SKM-1 treated with dmso at 0.1 percent for 144 hours (cell line): ENCODE measurements around the gene ILKAP.
"Not testable (repeated sequence)": the region's sequence is repeated elsewhere in the genome, so short reads cannot be mapped to it uniquely, and the experiment has no call there.

ENCODE experiments used
- DNase-seq: peaks from one replicate; lab custom pipeline; 2025; ENCODE audit not compliant: unreplicated experiment; lab: John Stamatoyannopoulos, UW

ILKAP gene

DNA sequence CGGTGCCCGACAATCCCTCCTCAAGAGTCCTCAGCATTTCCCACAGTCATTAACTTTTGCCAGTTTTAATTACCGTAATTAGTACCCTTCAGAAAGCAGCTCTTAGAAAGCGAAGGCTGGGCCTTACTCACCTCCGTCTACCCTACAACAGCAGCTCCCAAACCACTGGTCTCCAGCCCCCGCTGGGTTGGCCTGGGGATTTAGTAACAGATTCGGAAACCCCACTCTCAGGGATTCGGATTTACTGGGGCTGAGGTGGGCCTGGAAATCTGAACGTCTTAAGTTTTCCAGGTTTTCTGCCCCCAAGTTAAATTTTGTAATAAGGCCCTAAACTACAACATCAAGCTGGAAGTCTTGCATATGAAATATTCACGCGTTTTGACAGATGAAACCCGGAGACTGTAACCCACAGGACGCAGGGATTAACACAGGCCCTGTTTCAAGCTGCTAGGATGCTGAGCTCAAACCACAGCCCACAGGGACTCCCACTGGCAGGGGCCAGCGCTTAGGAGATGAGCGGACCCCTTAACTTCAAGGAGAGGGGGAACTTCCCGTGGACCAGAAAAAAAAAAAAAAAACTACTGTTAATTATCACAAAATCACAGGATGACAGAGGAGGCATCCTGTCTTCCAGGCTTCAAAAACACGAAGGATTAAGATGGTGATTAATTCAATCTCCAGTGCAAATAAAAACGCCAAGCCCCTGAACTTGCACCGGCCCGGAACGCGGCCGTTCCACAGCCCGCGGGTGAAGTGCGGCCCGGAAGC lies 985 bp downstream of the ILKAP start:
- no peak for DNase-seq

- no peak for DNase-seq
These were observed 13.1 kb downstream of the ILKAP start for GRCh38 chr2:238190445-238190844.

GRCh38 chr2:238187618-238188548 lies 15.6 kb downstream of the ILKAP start:
- no peak for DNase-seq

- no peak for DNase-seq
These were observed 19.7 kb downstream of the ILKAP start for GRCh38 chr2:238183821-238184220.

GRCh38 chr2:238182362-238182761 lies 21.1 kb downstream of the ILKAP start:
- no peak for DNase-seq

DNA sequence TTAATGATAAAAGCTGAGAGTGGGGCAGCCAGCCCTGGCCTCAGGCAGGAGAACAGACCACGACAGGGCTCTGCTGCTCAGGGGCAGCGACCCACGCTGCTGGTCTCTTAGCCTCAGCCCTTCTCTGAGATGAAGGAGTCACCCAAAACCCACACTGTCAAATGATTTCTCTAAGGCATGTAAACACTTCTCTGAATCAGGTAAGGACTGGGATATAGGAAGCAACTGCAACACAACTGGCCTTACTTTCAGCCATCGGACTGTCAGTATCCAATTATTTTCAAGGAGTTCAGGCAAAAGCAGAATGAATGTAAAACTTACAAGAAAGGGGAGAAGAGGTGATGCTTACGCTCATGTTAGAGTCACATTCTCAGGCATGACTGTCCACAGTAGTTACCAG lies 22.9 kb downstream of the ILKAP start:
- no peak for DNase-seq

DNA sequence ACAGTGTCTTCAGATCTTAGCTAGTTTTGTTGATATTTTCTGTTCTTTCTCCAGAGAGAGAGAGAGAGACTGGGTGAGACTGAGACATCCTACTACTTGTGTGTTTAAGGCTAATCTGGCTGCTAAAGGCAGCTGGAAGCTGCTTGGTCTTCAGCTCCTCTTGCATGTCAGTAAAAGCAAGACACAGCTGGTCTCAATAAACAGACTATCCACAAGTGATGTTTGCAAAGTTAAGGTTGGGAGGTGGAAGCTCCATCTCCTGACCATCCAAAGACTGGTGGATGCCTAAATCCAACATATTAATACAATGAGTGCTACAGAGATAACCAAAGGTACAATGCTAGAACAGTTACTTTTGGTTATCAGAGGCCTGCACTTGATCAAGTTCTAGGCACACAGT lies 26.9 kb downstream of the ILKAP start:
- no peak for DNase-seq

- no peak for DNase-seq
These were observed 28.8 kb downstream of the ILKAP start for GRCh38 chr2:238174701-238175100.

DNA sequence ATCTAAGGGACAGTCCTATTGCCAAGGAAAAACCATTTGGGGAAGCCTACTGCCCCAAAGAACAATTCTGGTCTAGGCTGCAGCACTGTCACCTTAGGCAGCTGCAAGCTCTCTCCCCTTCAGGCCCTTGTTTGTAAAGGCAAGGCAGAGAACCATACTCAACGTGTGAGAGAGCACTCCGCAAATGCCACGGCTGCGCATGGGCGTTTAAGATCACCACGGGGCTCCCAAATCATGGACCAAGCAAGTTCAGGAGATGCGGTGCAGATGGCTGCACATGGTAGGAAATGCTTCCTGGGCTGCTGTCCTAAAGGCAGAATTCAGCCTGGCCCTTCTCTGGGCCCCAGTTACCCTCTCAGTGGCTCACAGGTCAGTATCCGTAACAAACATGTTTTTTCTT lies 29.2 kb downstream of the ILKAP start:
- no peak for DNase-seq

DNA sequence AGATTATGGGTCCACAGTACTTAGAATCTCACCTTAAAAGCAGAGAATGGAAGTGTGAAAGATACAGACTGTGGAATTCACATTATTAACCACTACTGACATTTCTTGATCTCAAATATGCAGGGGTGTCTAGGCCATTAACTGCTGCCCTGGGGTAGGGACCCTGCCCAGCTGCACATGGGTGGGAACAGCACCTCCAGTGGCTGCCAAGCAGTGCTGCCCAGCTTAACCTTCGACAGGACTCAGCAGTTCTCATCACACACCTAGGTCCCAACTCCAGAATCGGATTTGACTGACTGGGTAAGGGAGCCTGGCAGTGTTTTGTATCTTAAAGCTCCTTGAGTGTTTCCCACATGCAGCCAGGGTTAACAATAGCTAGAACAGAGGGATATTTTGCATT lies 29.8 kb downstream of the ILKAP start:
- no peak for DNase-seq

GRCh38 chr2:238172439-238172838 lies 31.1 kb downstream of the ILKAP start:
- no peak for DNase-seq

GRCh38 chr2:238171575-238172187 lies 31.8 kb downstream of the ILKAP start:
- DNase-seq, result no peak

DNA sequence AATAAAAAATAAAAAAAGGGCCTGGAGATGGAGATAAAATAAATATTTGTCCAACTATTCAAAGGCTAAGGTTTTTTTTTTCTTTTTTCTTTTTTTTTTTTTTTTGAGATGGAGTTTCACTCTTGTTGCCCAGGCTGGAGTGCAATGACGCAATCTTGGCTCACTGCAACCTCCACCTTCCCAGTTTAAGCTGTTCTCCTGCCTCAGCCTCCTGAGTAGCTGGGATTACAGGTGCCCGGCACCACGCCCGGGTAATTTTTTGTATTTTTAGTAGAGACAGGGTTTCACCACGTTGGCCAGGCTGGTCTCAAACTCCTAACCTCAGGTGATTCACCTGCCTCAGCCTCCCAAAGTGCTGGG lies 32.4 kb downstream of the ILKAP start:
- not testable (repeated sequence) for DNase-seq

- no peak for DNase-seq
These were observed 33.0 kb downstream of the ILKAP start for GRCh38 chr2:238170386-238171071.

GRCh38 chr2:238169708-238170251 lies 33.7 kb downstream of the ILKAP start:
- no peak for DNase-seq

DNA sequence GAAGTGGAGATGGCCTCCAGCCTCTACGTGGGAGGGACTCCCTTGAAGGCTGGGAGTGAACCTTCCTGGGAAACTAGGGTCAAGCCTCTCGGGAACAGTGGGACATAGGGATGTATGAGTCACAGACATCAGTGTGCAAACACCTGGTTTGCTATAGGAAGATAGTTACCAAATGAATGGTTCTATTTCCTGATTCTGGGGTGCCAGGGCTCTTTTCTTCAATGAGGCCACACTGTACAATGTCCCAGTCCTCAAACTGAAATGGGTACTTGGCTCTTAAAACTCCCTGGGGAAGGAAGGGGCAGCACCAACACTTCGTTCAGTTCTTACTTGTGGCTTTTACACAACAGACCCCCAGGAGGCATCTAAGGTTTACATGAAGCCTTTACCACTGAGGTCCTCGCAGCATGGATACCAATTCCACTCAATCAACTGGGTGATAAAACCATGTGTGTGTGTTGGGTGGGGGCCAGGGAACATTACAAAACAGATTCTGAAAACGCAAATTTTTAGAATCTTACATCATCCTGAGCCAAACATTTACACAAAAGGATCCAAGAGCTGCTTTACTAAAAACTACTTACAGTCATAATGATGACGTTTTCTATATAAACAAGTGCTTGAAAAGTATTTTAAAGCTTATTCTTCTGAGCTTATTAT lies 34.3 kb downstream of the ILKAP start:
- DNase-seq, result no peak

DNA sequence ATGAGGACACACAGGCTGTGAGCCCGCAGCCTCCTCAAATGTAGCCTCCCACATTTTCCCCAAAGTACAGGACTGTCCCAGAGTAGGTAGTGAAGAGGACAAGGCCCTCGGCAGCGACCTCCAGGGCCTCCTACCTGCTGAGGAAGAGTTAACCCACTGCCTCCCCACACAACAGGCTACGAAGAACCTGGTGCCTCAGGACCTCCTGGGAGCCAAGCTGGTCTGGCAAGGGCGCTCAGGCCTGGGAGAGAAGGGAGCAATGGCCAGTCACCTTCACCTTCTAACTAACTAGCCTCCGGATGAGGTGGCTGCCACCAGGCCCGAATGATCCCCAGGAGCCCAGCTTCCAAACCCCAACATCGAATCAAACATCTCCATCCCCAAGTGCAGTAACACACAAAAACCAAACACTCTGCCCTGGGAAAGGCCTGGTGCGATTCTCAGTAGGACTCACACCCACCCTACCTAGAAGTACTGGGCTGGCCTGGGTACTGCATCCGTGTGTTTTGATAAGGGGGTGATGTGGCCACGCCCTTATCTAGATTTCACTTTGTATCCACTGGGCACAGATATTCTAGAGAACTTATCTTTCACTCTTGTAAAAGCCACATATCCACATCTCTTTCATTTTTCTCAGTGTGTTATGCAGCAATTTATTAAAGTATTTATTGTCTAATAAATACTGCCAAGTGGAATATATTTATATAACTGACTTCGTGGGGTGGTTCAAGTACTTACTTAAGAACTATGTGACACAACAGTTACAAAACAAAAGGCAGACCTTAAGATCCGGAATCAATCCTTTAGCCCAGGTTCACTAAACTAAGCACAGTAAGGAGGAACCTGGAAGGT lies 35.1 kb downstream of the ILKAP start:
- no peak for DNase-seq

- DNase-seq, result no peak
These were observed 35.7 kb downstream of the ILKAP start for GRCh38 chr2:238167761-238168160.

DNA sequence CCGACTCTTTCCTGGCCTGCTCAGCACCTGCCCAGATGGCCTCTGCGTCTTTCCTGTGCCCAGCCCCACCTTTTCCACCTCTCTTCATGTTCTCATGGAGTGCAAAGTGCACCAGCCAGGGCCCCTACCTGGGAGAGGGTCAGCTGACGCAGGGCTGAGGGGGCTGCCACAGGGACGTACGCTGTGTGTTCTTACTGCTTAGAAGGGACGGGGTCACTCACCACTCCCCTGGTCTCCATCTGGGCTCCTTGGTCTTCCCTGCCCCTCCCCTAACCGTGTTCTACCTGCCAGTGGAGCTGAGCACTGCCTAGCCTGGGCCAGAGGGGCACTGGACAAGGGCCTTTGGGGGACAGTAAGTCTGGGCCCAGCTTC lies 36.2 kb downstream of the ILKAP start:
- DNase-seq, result no peak
